ENCODE results near the gene SLC16A4. TPM values are rescaled to one million over a fixed set of nuclear protein-coding genes. Genes with fewer than 3 reads are reported as not detected.
A peak's percentile ranks its signal among the peaks of the same experiment; 100 is the strongest.

The SLC16A4 gene
- total RNA-seq, 2 experiments from 2014 or later: 0.22 to 0.38 TPM

- DNase-seq (ENCODE audit: low spot score): no peak
- Histone ChIP-seq H2AFZ (ENCODE audit: low read length) (no peak overlapping the region), H4K20me1 (ENCODE audit: insufficient read depth, low read length) (peaks cover 59% of the 10 kb centered on the region), H3K9me2 (ENCODE audit: insufficient read depth, low read length) (no peaks in the 10 kb centered on the region), H3K4me1 (ENCODE audit: insufficient read depth, low read length, poor library complexity, severe bottlenecking) (peaks cover 46% of the 10 kb centered on the region), H3K9me3 (ENCODE audit: low read length) (no peaks in the 10 kb centered on the region), H3K36me3 (ENCODE audit: insufficient read depth, low read length) (peaks cover 68% of the 10 kb centered on the region), H3K79me2 (ENCODE audit: insufficient read depth, low read depth, low read length) (peaks cover 85% of the 10 kb centered on the region), H3K4me3 (ENCODE audit: low read depth, low read length, poor library complexity, severe bottlenecking) (peak overlapping the region; percentile 93), H3K4me2 (ENCODE audit: low read length) (peak overlapping the region; percentile 98), H3K27ac (ENCODE audit: low read depth, low read length, poor library complexity, severe bottlenecking) (peak overlapping the region; percentile 92)
- TF ChIP-seq CTCF (conservative IDR thresholded peaks at IDR 0.05; ENCODE audit: low read length) (no peak), EZH2phosphoT487 (IDR thresholded peaks at IDR 0.05; ENCODE audit: borderline replicate concordance, low read depth, low read length) (no peak)
- CTCF ChIA-PET (ENCODE audit: unreplicated experiment): interaction anchor here (0.9 kb wide), 1 partner anchor 70 kb away, joined by 3 read pairs; no protein-coding TSS in a partner anchor
- no TSS peak for BruUV-seq (replicated peaks)
- POLR2A ChIA-PET: interaction anchor here (0.6 to 6.1 kb wide), 2 partner anchors 44 to 332 kb away, joined by 3 to 39 read pairs; no protein-coding TSS in a partner anchor
- intact Hi-C loops (cut with micrococcal nuclease; ENCODE audit: unreplicated experiment): no loop called here
Observed at GRCh38 chr1:110341146-110341871, 49.5 kb downstream of the SLC16A4 start.

DNA sequence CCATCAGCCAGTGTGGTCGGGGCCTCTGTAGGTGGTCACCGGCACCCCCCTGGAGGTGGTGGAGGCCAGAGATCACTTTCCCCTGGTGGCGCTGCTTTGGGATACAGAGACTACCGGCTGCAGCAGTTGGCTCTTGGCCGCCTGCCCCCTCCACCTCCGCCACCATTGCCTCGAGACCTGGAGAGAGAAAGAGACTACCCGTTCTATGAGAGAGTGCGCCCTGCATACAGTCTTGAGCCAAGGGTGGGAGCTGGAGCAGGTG, 50.7 kb downstream of the SLC16A4 start:
- Histone ChIP-seq H3K9me2 (ENCODE audit: insufficient read depth, low read length) (no peaks in the 10 kb centered on the region), H3K27ac (ENCODE audit: low read depth, low read length, poor library complexity, severe bottlenecking) (peak overlapping the region; percentile 92), H3K4me3 (ENCODE audit: low read depth, low read length, poor library complexity, severe bottlenecking) (peak overlapping the region; percentile 93), H3K9me3 (ENCODE audit: low read length) (no peaks in the 10 kb centered on the region), H3K79me2 (ENCODE audit: insufficient read depth, low read depth, low read length) (peaks cover 74% of the 10 kb centered on the region), H3K4me1 (ENCODE audit: insufficient read depth, low read length, poor library complexity, severe bottlenecking) (peaks cover 40% of the 10 kb centered on the region), H2AFZ (ENCODE audit: low read length) (no peak overlapping the region), H4K20me1 (ENCODE audit: insufficient read depth, low read length) (peaks cover 51% of the 10 kb centered on the region), H3K36me3 (ENCODE audit: insufficient read depth, low read length) (peaks cover 57% of the 10 kb centered on the region), H3K4me2 (ENCODE audit: low read length) (peak overlapping the region; percentile 98)
- ChIA-PET CTCF (ENCODE audit: unreplicated experiment) (no interaction called here), POLR2A (interaction anchor here (0.5 to 6.1 kb wide), 4 partner anchors 8 to 626 kb away, joined by 3 to 39 read pairs (median 13); no protein-coding TSS in a partner anchor)
- TF ChIP-seq CTCF (conservative IDR thresholded peaks at IDR 0.05; ENCODE audit: low read length) (0 out of 2 replicates have a peak, but pooled peaks have one; percentile 10), EZH2phosphoT487 (IDR thresholded peaks at IDR 0.05; ENCODE audit: borderline replicate concordance, low read depth, low read length) (no peak)
- no peak for DNase-seq (ENCODE audit: low spot score)
- intact Hi-C loops (cut with micrococcal nuclease; ENCODE audit: unreplicated experiment): no loop called here
- BruUV-seq (replicated peaks): no TSS peak

All from OCI-LY7 (cell line).